ENCODE measurements around the gene FYN.

Gene FYN

GRCh38 chr6:111766201-111766857, 106.9 kb downstream of the FYN start:
- no peak for DNase-seq

DNA sequence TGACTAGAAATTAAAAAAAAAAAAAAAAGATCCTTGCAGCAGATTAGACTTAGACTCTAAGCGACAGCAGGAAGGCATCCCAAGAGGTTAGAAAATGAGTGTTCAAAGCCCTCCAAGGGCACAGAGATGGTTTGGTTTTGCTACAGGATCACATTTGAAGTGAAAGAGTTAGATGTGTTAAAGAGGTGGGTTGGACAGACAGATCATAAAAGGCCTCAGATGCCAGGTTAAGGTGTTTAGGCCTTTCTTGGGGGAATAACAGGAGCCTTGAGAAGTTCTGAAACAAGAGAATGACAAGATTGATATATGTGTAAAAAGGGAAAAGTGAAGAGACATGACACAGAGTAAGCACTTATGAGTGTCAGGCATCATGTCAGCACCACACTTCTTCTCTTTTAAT, 107.5 kb downstream of the FYN start:
- no peak for DNase-seq

DNA sequence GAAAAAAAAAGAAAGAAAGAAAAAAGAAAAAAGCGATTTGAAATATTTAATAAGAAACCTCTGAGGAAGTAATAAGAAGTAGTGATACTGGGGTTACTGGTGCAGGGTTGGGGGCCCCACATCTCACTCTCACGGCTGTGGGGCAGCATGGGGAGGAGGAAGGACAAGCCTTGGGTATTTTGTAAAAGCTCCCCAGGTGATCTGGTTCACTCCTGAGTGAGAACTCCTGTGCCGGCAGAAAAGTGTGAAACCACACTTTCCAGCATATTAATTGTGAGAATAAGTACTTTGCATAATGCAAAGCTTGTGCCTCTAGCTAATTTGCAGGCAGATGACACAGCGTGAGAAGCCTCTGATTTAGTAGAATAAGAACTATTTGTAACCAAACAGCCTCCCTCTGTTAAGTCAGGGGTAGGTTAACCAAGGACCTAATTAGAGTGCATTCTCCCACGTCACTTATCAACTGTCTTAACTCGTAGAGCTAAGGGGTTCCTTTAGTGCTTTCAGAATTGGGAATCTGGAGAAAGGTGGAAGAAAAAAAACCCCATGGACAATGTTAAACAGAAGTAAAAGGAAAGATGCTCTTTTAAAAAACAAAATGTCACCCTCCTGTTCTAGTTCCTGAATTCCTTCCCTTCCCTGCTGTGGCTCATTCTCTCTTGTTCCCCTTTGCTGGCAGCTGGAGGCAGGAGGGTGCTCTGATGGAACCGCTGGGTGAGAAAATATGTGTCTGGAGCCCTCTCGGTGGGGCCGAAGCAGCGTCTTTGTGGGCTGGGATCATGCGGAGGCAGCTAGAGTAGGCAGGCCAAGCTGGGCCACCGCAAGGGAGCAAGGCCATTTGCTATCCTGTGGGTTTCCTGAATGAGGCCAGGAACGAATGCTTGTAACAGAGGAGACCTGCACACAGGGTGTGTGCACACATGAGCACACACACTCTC, 108.7 kb downstream of the FYN start:
- peak; percentile 57 to 64 for DNase-seq

DNA sequence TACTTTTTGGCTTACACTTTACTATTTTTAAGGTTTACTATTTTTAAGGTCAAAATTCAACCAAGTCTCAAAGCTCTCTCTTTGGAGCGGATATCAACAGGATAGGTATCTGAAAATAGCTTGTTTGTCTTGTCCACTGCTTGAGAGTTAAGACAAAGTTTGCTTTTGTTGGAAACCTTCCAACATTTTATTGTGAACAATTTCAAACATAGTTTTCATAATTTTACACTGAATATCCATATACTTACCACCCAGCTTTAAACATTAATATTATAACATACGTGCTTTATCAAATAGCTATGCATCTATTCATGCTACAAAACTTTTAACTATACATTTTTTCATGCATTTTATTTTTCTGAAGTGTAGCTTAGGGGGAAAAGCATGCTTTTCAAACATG, 109.9 kb downstream of the FYN start:
- DNase-seq = no peak

- peak; percentile 38 to 61 for DNase-seq
Measured at GRCh38 chr6:111761783-111762312, 111.4 kb downstream of the FYN start.

GRCh38 chr6:111761212-111761611, 112.0 kb downstream of the FYN start:
- DNase-seq = no peak

DNA sequence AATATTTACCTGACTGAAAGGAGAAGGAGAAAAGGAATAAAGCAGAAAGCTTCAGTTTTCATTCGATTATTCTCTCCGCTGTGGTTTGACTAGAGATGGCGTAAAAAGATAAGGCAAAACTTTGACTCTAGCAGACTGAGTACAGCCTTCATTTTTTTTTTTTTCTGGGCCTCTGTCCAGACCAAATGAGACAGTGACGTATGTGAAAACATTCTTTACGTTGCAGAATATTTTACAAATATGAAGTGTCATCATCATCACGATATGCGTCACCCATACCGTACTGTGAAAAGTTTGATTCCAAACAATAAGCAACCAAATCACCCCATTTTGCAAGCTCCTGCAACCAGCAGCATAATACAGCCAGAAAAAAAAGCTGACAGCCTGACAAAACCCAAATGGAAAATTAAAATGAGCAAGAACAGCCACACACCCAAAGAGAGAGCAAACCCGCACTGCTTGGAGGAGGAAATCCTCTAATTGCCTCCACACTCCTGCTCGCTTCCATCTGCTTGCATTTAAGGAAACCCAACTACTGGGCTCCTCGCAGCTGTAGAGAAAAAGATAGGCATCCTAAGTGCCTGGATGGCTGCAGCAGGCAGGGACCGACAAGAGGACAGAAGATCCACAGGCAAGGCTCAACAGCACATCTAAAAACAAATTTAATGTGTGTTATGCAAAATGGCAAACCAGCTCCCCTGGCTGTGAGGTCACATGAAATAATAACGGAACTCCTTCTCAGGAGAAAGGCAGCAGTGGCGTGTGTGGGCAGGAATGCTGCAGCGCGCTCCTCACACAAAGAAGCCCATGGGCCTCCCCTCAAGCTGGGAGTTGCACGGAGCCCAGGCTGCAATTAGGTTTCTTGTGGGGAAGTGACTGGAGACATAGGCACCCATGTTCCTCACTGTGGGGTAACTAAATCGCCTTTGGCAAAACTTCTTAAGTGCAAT, 113.1 kb downstream of the FYN start:
- peak in 1 of 2 experiments; percentile 45 for DNase-seq

- DNase-seq = no peak
Measured at GRCh38 chr6:111759331-111759835, 113.9 kb downstream of the FYN start.

GRCh38 chr6:111758608-111759329, 114.5 kb downstream of the FYN start:
- DNase-seq = peak in 1 of 2 experiments; percentile 30

GRCh38 chr6:111757342-111757741, 115.9 kb downstream of the FYN start:
- DNase-seq = no peak

GRCh38 chr6:111754423-111754822, 118.8 kb downstream of the FYN start:
- no peak for DNase-seq

DNA sequence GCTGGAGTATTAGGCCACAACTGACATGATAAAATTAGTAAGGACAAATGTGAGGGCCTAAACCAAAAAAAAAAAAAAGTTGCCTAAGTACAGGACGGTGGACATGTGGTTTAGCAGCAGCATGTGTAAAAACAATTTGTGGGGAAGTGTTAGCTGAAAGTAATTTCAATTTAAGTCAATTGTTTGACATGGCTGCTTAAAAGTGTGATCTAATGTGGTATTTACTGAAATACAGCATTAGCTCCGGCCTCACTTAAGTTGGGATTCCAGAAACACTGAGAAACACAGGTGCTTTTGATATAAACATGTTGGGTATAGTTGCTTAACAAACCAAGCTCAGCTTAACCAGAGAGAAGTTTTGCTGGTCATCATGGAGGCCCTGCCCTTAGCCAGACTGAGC, 119.7 kb downstream of the FYN start:
- no peak for DNase-seq

GRCh38 chr6:111752476-111752875, 120.8 kb downstream of the FYN start:
- DNase-seq = no peak

DNA sequence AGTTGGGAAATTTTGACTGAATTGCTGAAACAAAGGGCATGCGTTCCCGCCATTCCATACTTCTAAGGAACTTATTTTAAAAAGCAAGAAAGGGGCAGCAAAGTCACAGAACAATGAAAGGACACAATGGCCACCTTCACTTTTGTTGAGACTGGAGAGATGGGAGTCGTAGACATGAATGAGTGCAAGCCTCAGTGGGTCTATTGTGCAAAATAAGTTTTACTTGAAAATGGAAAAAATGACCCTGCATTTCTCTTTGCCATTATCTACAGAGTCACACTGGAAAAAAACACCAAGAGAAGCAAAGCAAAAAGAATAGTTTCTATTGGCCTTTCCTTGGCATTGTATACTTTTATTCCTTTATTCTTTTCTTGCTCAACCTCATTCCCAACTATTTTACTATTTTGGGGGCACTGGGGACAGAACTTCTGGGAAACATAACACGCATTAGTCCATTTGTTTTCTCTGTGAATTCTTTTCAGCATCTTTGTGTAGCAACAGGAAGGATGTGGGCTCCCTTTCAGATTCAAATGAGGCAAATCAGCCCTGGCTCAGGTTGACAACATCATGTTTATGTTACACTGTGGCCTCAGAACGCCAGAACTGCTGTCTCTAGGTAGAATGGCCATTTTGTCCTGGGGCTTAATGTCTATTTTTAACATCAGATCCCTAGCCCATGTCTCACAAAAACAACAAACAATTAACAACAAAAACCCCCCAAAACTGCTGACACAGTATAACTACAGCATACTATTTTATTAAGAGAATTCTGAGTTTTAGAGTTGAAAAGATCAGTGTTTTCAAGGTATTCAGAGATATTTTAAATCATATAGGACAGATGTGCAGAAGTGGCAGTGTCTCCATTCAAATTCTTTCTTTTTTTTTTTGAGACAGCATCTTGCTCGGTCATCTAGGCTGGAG, 122.2 kb downstream of the FYN start:
- peak in 1 of 2 experiments; percentile 46 for DNase-seq

DNA sequence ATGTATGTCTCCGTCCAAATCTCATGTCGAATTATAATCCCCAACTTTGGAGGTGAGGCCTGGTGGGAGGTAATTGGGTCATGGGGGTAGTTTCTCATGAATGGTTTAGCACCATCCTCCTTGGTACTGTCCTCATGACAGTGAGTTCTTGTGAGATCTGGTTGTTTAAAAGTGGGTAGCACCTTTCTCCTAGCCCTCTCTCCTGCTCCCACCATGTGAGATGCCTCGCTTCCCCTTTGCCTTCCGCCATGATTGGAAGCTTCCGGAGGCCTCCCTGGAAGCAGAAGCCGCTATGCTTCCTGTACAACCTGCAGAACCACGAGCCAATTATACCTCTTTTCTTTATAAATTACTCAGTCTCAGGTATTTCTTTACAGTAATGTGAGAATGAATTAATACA, 123.1 kb downstream of the FYN start:
- no peak for DNase-seq

GRCh38 chr6:111748231-111748647, 125.0 kb downstream of the FYN start:
- DNase-seq = no peak

GRCh38 chr6:111747829-111748228, 125.4 kb downstream of the FYN start:
- no peak for DNase-seq

DNA sequence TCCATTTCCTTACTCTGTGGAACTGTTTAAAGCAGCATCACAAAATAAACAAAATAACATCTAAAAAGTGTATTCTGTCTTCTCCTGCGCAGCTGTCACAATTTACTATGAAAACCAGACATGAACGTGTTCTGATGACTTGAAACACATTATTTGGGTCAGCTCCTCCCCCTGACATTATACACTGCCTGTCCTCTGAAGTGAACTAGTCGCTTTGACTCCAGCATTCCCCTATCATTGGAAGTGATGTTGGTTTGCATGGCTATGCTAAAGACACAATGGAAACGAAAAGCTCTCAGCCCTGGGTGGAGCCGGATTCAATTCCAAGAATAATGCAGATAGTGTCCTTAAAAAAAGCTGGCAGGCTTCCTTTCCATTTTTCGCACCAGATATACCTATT, 125.9 kb downstream of the FYN start:
- DNase-seq = no peak

GRCh38 chr6:111746983-111747382, 126.3 kb downstream of the FYN start:
- DNase-seq = no peak

DNA sequence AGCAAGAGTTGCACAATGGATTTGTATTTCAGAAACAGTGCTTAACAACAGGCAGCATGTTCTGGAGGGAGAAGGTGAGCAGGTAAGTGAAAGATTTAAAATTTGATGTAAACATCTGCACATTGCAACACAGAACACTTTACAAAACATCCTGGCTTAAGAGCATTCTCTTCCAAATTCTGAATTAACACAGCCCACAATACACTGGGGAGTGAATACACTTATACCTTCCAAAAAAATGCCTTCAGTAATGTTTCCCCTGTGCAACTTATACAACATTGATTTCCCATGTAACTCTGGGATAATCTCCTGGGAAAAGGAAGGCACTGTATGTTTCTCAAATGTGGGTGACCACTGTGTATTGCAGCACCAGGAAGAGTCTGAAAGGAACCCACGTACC, 127.6 kb downstream of the FYN start:
- no peak for DNase-seq

GRCh38 chr6:111745186-111745585, 128.1 kb downstream of the FYN start:
- DNase-seq = no peak
